ENCODE results near the gene DLGAP4. TPM values are rescaled to one million over a fixed set of nuclear protein-coding genes. Genes with fewer than 3 reads are reported as not detected.

Gene DLGAP4
- polyA plus RNA-seq, 1 of the 3 experiments (the other 2 are of a cell fraction): 31.2 TPM

DNA sequence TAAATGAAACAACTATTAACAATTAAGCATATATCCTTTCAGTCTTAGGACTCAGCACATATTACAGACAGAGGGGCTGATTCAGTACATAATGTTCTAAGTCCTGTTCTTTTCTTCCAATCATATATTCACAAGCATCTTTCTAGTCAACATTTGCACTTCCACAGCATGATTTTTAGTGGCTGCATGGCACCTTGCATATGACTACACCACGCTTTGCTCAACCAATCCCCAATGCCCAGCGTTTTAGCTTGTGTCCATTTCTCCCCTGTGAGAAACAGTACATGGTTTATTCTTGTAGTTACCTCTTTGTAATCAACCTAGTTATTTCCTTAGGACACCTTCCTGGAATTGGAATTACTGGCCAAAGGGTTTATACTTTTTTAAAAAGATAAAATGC, 36.6 kb upstream of the DLGAP4 start:
- 69% methylated on average over 2 of the region's 2 CpGs for WGBS (ENCODE audit: low lambda C conversion rate)
- H3K9me2 ChIP-seq: no peaks in the 10 kb centered on the region
- no peak for DNase-seq
- no peak overlapping the region for H3K27ac ChIP-seq (ENCODE audit: low read depth in 2 of 2, low read length in 1 of 2)
- no peak overlapping the region for H3K9ac ChIP-seq
- H3K4me1 ChIP-seq (ENCODE audit: control insufficient read depth in 1 of 2, insufficient read depth in 2 of 2, low read depth in 1 of 2, low read length in 1 of 2): peaks cover 0 to 16% of the 10 kb centered on the region in 2 experiments; a peak in 1 of 4 replicates
- no peaks in the 10 kb centered on the region for H3K79me2 ChIP-seq (ENCODE audit: insufficient read depth)
- no peaks in the 10 kb centered on the region for H3K27me3 ChIP-seq (ENCODE audit: insufficient read depth)
- CTCF ChIA-PET: interaction anchor here (0.9 to 11.3 kb wide), 3 partner anchors 21 to 169 kb away, joined by 3 to 94 read pairs (median 3); no protein-coding TSS in a partner anchor
- no peaks in the 10 kb centered on the region for H3F3A ChIP-seq (replicated peaks; ENCODE audit: insufficient read depth)
- POLR2A ChIA-PET: no interaction called here
- H3K36me3 ChIP-seq (replicated peaks in 1 of 2; ENCODE audit: control insufficient read depth in 1 of 2, insufficient read depth in 2 of 2, low read length in 1 of 2): no peaks in the 10 kb centered on the region
- no peak overlapping the region for H2AFZ ChIP-seq (ENCODE audit: low read depth)
- H3K9me3 ChIP-seq: no peaks in the 10 kb centered on the region
- H3K4me3 ChIP-seq (ENCODE audit: low read depth in 2 of 2, low read length in 1 of 2): no peak overlapping the region
- H4K20me1 ChIP-seq (ENCODE audit: insufficient read depth): no peaks in the 10 kb centered on the region
- TF ChIP-seq YY1 (IDR thresholded peaks at IDR 0.05; ENCODE audit: low read depth) (no peak), MXI1 (IDR thresholded peaks at IDR 0.05; ENCODE audit: low read depth, low read length) (no peak), RCOR1 (IDR thresholded peaks at IDR 0.05; ENCODE audit: low read length) (no peak), JUND (IDR thresholded peaks at IDR 0.05) (no peak), RAD21 (IDR thresholded peaks at IDR 0.05; ENCODE audit: low read length) (no peak), RXRA (IDR thresholded peaks at IDR 0.05; ENCODE audit: borderline replicate concordance, low read depth) (no peak), FOXM1 (IDR thresholded peaks at IDR 0.05; ENCODE audit: low read depth) (no peak), GATA2 (CRISPR knock-in tag; IDR thresholded peaks at IDR 0.05) (no peak)
- TF ChIP-seq, protein P1, sequence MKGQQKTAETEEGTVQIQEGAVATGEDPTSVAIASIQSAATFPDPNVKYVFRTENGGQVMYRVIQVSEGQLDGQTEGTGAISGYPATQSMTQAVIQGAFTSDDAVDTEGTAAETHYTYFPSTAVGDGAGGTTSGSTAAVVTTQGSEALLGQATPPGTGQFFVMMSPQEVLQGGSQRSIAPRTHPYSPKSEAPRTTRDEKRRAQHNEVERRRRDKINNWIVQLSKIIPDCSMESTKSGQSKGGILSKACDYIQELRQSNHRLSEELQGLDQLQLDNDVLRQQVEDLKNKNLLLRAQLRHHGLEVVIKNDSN (IDR thresholded peaks at IDR 0.05; ENCODE audit: borderline replicate concordance, low read depth): no peak
- H3K4me2 ChIP-seq: no peak overlapping the region

DNA sequence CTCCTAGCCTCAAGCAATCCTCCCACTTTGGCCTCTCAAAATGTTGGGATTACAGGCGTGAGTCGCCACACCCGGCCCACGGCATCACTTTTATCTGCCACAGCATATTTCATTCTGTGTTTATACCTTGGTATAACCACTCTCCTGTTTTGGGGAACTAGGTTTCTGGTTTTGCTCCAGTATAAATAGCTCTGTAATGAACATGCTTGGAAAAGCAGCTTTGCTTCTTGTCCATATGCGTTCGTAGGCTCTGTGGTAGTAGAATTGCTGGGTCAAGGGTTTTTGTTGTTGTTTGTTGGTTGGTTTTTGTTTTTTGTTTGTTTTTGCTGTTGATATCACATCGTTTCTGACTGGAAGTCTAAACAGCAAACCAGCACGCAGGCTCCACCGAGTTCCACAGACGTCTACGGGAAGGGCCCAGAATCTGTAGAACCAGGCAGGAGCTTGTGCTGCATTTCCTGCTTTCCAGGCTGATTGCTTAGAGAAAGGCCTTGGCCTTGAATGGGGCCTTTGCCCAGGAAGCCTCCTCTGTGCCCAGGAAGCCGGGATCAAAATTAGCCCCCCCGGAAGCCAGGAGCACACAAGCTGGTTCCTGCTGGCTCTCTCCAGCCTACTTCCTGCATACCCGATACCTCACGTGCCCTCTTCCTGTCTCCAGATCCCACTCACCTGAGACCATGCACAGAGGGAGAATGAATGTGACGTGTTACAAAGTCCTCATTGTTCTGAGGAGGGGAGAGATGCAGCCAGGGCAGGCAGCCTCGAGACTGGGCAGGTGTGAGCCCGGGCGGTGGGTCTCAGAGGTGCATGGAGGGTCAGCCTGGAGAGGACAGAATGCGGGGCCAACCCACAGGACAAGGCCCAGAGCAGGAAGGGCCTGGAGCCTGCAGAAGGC, 35.1 kb upstream of the DLGAP4 start:
- 76% methylated on average over 17 of the region's 20 CpGs for WGBS (ENCODE audit: low lambda C conversion rate)
- POLR2A ChIA-PET: no interaction called here

More for the DNA sequence above, 35.1 kb upstream of the DLGAP4 start:
- Histone ChIP-seq H4K20me1 (ENCODE audit: insufficient read depth) (no peaks in the 10 kb centered on the region), H3K79me2 (ENCODE audit: insufficient read depth) (no peaks in the 10 kb centered on the region), H3K27me3 (ENCODE audit: insufficient read depth) (no peaks in the 10 kb centered on the region), H3K9me3 (no peaks in the 10 kb centered on the region), H3K4me3 (ENCODE audit: low read depth in 2 of 2, low read length in 1 of 2) (no peak overlapping the region), H3K27ac (ENCODE audit: low read depth in 2 of 2, low read length in 1 of 2) (no peak overlapping the region), H3K36me3 (replicated peaks in 1 of 2; ENCODE audit: control insufficient read depth in 1 of 2, insufficient read depth in 2 of 2, low read length in 1 of 2) (no peaks in the 10 kb centered on the region), H3K9me2 (no peaks in the 10 kb centered on the region), H2AFZ (ENCODE audit: low read depth) (no peak overlapping the region), H3F3A (replicated peaks; ENCODE audit: insufficient read depth) (no peaks in the 10 kb centered on the region), H3K4me1 (ENCODE audit: control insufficient read depth in 1 of 2, insufficient read depth in 2 of 2, low read depth in 1 of 2, low read length in 1 of 2) (peaks cover 0 to 23% of the 10 kb centered on the region in 2 experiments; a peak in 1 of 4 replicates), H3K9ac (no peak overlapping the region), H3K4me2 (no peak overlapping the region)
- CTCF ChIA-PET: interaction anchor here (0.9 to 11.3 kb wide), 4 partner anchors 13 to 168 kb away, joined by 3 to 94 read pairs (median 5); no protein-coding TSS in a partner anchor
- no peak for DNase-seq
- TF ChIP-seq FOXJ3 (CRISPR knock-in tag; IDR thresholded peaks at IDR 0.05): no peak
- no peak for TF ChIP-seq POLR2AphosphoS5 (IDR thresholded peaks at IDR 0.05; ENCODE audit: low read depth, low read length)
- peak; percentile 38; the same call in 1 of the 2 replicates for TF ChIP-seq GABPA (IDR thresholded peaks at IDR 0.05; ENCODE audit: low read depth)
- TF ChIP-seq TEAD4 (IDR thresholded peaks at IDR 0.05; ENCODE audit: borderline replicate concordance, insufficient read depth): no peak

Data from SK-N-SH (cell line).